ENCODE results near the gene ACRBP.

GRCh38 chr12:6666211-6666610 lies 19.0 kb upstream of the ACRBP start:
- TF ChIP-seq EP300 (conservative IDR thresholded peaks at IDR 0.05; ENCODE audit: poor library complexity, severe bottlenecking) (no peak), CTCF (IDR thresholded peaks at IDR 0.05; ENCODE audit: poor library complexity, severe bottlenecking) (no peak), POLR2AphosphoS5 (IDR thresholded peaks at IDR 0.05) (no peak), RAD21 (conservative IDR thresholded peaks at IDR 0.05) (no peak), TAF1 (IDR thresholded peaks at IDR 0.05; ENCODE audit: low read depth) (no peak), EZH2 (IDR thresholded peaks at IDR 0.05; ENCODE audit: borderline replicate concordance, insufficient read depth, low read length, poor library complexity, severe bottlenecking) (no peak), MXI1 (conservative IDR thresholded peaks at IDR 0.05; ENCODE audit: poor library complexity, severe bottlenecking) (no peak)
- TF ChIP-seq, protein P1, sequence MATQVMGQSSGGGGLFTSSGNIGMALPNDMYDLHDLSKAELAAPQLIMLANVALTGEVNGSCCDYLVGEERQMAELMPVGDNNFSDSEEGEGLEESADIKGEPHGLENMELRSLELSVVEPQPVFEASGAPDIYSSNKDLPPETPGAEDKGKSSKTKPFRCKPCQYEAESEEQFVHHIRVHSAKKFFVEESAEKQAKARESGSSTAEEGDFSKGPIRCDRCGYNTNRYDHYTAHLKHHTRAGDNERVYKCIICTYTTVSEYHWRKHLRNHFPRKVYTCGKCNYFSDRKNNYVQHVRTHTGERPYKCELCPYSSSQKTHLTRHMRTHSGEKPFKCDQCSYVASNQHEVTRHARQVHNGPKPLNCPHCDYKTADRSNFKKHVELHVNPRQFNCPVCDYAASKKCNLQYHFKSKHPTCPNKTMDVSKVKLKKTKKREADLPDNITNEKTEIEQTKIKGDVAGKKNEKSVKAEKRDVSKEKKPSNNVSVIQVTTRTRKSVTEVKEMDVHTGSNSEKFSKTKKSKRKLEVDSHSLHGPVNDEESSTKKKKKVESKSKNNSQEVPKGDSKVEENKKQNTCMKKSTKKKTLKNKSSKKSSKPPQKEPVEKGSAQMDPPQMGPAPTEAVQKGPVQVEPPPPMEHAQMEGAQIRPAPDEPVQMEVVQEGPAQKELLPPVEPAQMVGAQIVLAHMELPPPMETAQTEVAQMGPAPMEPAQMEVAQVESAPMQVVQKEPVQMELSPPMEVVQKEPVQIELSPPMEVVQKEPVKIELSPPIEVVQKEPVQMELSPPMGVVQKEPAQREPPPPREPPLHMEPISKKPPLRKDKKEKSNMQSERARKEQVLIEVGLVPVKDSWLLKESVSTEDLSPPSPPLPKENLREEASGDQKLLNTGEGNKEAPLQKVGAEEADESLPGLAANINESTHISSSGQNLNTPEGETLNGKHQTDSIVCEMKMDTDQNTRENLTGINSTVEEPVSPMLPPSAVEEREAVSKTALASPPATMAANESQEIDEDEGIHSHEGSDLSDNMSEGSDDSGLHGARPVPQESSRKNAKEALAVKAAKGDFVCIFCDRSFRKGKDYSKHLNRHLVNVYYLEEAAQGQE (IDR thresholded peaks at IDR 0.05; ENCODE audit: borderline replicate concordance): no peak

Measured in neural cell (in vitro differentiated cells).